H1 (cell line): ENCODE results near the gene PIK3R5.

ENCODE experiments used
- BACH1 ChIP-seq: IDR thresholded peaks from 2 replicates; pipeline ENCODE4 v1.6.1; 2012; ENCODE audit warnings: low read length, improper control_type of control experiment
- BRCA1 ChIP-seq: IDR thresholded peaks from 2 replicates; pipeline ENCODE4 v1.6.1; 2012; ENCODE audit warnings: low read depth, low read length, improper control_type of control experiment
- CEBPB ChIP-seq: IDR thresholded peaks from 2 replicates; pipeline ENCODE4 v1.6.1; 2012; ENCODE audit warnings: low read depth, low read length
- EP300 ChIP-seq, 2 experiments: IDR thresholded peaks; 1 replicate in 1 of 2; 2 replicates in 1 of 2; pipeline ENCODE4 v1.6.1; 2011 to 2012; ENCODE audit warnings: low read depth in 2 of 2, low read length in 2 of 2, mild to moderate bottlenecking in 2 of 2, borderline replicate concordance in 1 of 2, inconsistent platforms in 1 of 2, moderate library complexity in 1 of 2
- FOSL1 ChIP-seq: IDR thresholded peaks from 2 replicates; pipeline ENCODE4 v1.6.1; 2011; ENCODE audit warnings: mild to moderate bottlenecking, low read depth, low read length, moderate library complexity; ENCODE audit not compliant: insufficient read depth
- GABPA ChIP-seq: IDR thresholded peaks from 2 replicates; pipeline ENCODE4 v1.6.1; 2011; ENCODE audit warnings: mild to moderate bottlenecking, low read length, moderate library complexity, borderline replicate concordance; ENCODE audit not compliant: insufficient read depth
- HDAC6 ChIP-seq: IDR thresholded peaks from one replicate; pipeline ENCODE4 v1.7.1; 2012; ENCODE audit warnings: low read depth, mild to moderate bottlenecking, inconsistent platforms, low read length, moderate library complexity
- JUND ChIP-seq: IDR thresholded peaks from 2 replicates; pipeline ENCODE4 v1.6.1; 2011; ENCODE audit warnings: mild to moderate bottlenecking, improper control_type of control experiment, low read length
- POLR2A ChIP-seq, 2 experiments: IDR thresholded peaks; 1 replicate in 1 of 2; 2 replicates in 1 of 2; pipeline ENCODE4 v1.6.1; 2011; ENCODE audit warnings: low read depth in 2 of 2, low read length in 2 of 2, mild to moderate bottlenecking in 2 of 2; ENCODE audit errors: control extremely low read depth in 1 of 2
- SAP30 ChIP-seq: fragments of 300-600 bp; sonication (generic); IDR thresholded peaks from 2 replicates; pipeline ENCODE4 v1.7.1; 2012; ENCODE audit warnings: low read length, moderate library complexity, mild to moderate bottlenecking, inconsistent platforms; ENCODE audit not compliant: insufficient read depth, insufficient replicate concordance
- TAF7 ChIP-seq: optimal IDR thresholded peaks from 2 replicates; pipeline ENCODE3; 2011; ENCODE audit warnings: low read depth, mild to moderate bottlenecking, inconsistent platforms, low read length, moderate library complexity, borderline replicate concordance
- TBP ChIP-seq: IDR thresholded peaks from 2 replicates; pipeline ENCODE4 v1.6.1; 2011; ENCODE audit warnings: low read depth, low read length, improper control_type of control experiment
- TF ChIP-seq, protein P1 (sequence below): IDR thresholded peaks from 2 replicates; pipeline ENCODE4 v1.6.1; 2012; ENCODE audit warnings: inconsistent platforms
- TF ChIP-seq, protein P2 (sequence below), 3 experiments: IDR thresholded peaks; 1 replicate in 2 of 3; 2 replicates in 1 of 3; pipeline versions ENCODE4 v1.5.1 to v1.6.1; 2011; ENCODE audit warnings: low read length in 3 of 3, mild to moderate bottlenecking in 3 of 3, inconsistent platforms in 2 of 3, low read depth in 1 of 3, moderate library complexity in 1 of 3; ENCODE audit not compliant: insufficient read depth in 1 of 3; ENCODE audit errors: control extremely low read depth in 1 of 3

DNA sequence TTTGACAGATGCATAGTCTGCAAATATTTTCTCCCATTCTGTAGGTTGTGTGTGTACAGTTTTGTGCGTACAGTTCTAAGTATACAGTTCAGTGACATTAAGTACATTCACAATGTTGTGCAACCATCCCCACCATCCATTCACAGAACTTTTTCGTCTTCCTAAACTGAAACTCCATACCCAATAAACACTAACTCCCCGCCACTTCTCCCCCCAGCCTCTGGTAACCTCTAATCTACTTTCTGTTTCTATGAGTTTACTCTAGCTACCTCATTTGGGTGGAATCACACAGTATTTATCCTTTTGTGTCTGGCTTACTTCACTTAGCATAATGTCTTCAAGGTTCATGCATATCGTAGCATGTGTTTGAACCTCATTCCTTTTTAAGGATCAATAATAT lies 14.3 kb downstream of the PIK3R5 start:
- TF ChIP-seq POLR2A (IDR thresholded peaks at IDR 0.05; ENCODE audit: control extremely low read depth in 1 of 2, low read depth in 2 of 2, low read length in 2 of 2), result no peak
- TF ChIP-seq, protein P1, sequence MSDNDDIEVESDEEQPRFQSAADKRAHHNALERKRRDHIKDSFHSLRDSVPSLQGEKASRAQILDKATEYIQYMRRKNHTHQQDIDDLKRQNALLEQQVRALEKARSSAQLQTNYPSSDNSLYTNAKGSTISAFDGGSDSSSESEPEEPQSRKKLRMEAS, result no peak
- TF ChIP-seq, protein P2, sequence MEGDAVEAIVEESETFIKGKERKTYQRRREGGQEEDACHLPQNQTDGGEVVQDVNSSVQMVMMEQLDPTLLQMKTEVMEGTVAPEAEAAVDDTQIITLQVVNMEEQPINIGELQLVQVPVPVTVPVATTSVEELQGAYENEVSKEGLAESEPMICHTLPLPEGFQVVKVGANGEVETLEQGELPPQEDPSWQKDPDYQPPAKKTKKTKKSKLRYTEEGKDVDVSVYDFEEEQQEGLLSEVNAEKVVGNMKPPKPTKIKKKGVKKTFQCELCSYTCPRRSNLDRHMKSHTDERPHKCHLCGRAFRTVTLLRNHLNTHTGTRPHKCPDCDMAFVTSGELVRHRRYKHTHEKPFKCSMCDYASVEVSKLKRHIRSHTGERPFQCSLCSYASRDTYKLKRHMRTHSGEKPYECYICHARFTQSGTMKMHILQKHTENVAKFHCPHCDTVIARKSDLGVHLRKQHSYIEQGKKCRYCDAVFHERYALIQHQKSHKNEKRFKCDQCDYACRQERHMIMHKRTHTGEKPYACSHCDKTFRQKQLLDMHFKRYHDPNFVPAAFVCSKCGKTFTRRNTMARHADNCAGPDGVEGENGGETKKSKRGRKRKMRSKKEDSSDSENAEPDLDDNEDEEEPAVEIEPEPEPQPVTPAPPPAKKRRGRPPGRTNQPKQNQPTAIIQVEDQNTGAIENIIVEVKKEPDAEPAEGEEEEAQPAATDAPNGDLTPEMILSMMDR (IDR thresholded peaks at IDR 0.05; ENCODE audit: control extremely low read depth in 1 of 3, insufficient read depth in 1 of 3, low read depth in 1 of 3, low read length in 3 of 3), result no peak
- no peak for TF ChIP-seq TBP
- no peak for TF ChIP-seq BRCA1
- TF ChIP-seq SAP30, result no peak
- TF ChIP-seq EP300 (IDR thresholded peaks at IDR 0.05; ENCODE audit: borderline replicate concordance in 1 of 2, low read depth in 2 of 2, low read length in 2 of 2), result no peak
- TF ChIP-seq BACH1, result no peak
- TF ChIP-seq GABPA, result no peak
- no peak for TF ChIP-seq JUND
- no peak for TF ChIP-seq TAF7
- no peak for TF ChIP-seq CEBPB
- no peak for TF ChIP-seq HDAC6
- no peak for TF ChIP-seq FOSL1
